NCI-H2171 (cell line): ENCODE data around the gene MRPS18C.
"Not testable (repeated sequence)": the region's sequence is repeated elsewhere in the genome, so short reads cannot be mapped to it uniquely, and the experiment has no call there.

Source experiments
- DNase-seq: peaks from one replicate; lab custom pipeline; 2025; lab: John Stamatoyannopoulos, UW

The MRPS18C gene

GRCh38 chr4:83455281-83456183, at the start of gene MRPS18C, which contains the start of gene HELQ:
Gene MRPS18C, plus strand, starts transcription at chr4:83456058. Its CDS starts 20 bp downstream, at chr4:83456078.
Gene HELQ, minus strand, starts transcription at chr4:83455823. Its CDS starts 130 bp downstream, at chr4:83455693.
- peak; percentile 92 for DNase-seq

GRCh38 chr4:83408908-83409307, 47.0 kb upstream of the MRPS18C start:
- no peak for DNase-seq

- DNase-seq: no peak
Observed at GRCh38 chr4:83413676-83414075, 42.2 kb upstream of the MRPS18C start.

- DNase-seq: no peak
Observed at GRCh38 chr4:83417566-83417965, 38.3 kb upstream of the MRPS18C start.

GRCh38 chr4:83418211-83418610, 37.6 kb upstream of the MRPS18C start:
- DNase-seq: no peak

- no peak for DNase-seq
Observed at GRCh38 chr4:83431200-83431599, 24.7 kb upstream of the MRPS18C start.

- DNase-seq: no peak
Observed at GRCh38 chr4:83436680-83437079, 19.2 kb upstream of the MRPS18C start.

- DNase-seq: no peak
Observed at GRCh38 chr4:83438719-83439118, 17.1 kb upstream of the MRPS18C start.

GRCh38 chr4:83440148-83440814, 15.6 kb upstream of the MRPS18C start:
- no peak for DNase-seq

- no peak for DNase-seq
Observed at GRCh38 chr4:83440899-83441298, 15.0 kb upstream of the MRPS18C start.

- no peak for DNase-seq
Observed at GRCh38 chr4:83449009-83449408, 6.8 kb upstream of the MRPS18C start.

- DNase-seq: no peak
Observed at GRCh38 chr4:83454686-83455085, 1.2 kb upstream of the MRPS18C start.

- no peak for DNase-seq
Observed at GRCh38 chr4:83456184-83456501, 285 bp downstream of the MRPS18C start.

GRCh38 chr4:83473423-83473822, 17.6 kb downstream of the MRPS18C start:
- DNase-seq: no peak

- DNase-seq: no peak
Observed at GRCh38 chr4:83473966-83474365, 18.1 kb downstream of the MRPS18C start.

GRCh38 chr4:83484500-83485461, 28.9 kb downstream of the MRPS18C start, which contains the start of gene ABRAXAS1:
Gene ABRAXAS1, minus strand, starts transcription at chr4:83485100. Its CDS starts 28 bp downstream, at chr4:83485072.
- peak; percentile 89 for DNase-seq

- no peak for DNase-seq
Observed at GRCh38 chr4:83486457-83487129, 30.7 kb downstream of the MRPS18C start.

- no peak for DNase-seq
Observed at GRCh38 chr4:83489711-83490326, 34.0 kb downstream of the MRPS18C start.

GRCh38 chr4:83490876-83491450, 35.1 kb downstream of the MRPS18C start:
- DNase-seq: no peak

GRCh38 chr4:83496085-83496917, 40.4 kb downstream of the MRPS18C start:
- DNase-seq: not testable (repeated sequence)
